Right lobe of liver (tissue), 6 donors: ENCODE results near the gene DCBLD2. TPM values are rescaled to one million over a fixed set of nuclear protein-coding genes. Genes with fewer than 3 reads are reported as not detected.

Experiments used
- ATAC-seq, 4 donors: fragments of 200-7000 bp; cut with Tn5 transposase; one replicate each; pipeline ENCODE4 v1.9.1; 2020; ENCODE audit warnings: mild to moderate bottlenecking in 4 of 4, moderate library complexity in 4 of 4
- DNase-seq, 3 donors: peaks; one replicate each; pipeline ENCODE4 v3.0.0-alpha.2; 2020
- H3K27ac ChIP-seq, 3 donors: fragments of 200-600 bp; one replicate each; pipeline ENCODE4 v1.8.0; 2022
- H3K27me3 ChIP-seq, 2 donors: fragments of 200-600 bp; one replicate each; pipeline ENCODE4 v1.8.0; 2022
- H3K36me3 ChIP-seq, 4 donors: fragments of 200-600 bp; sonication (generic) in 1 of 4; one replicate each; pipeline versions ENCODE4 v1.5.1 to v1.8.0; 2017 to 2022; ENCODE audit warnings: control low read depth in 1 of 4
- H3K4me1 ChIP-seq, 4 donors: fragments of 200-600 bp; sonication (generic) in 1 of 4; one replicate each; pipeline versions ENCODE4 v1.5.1 to v1.8.0; 2017 to 2022; ENCODE audit warnings: control low read depth in 1 of 4
- H3K4me3 ChIP-seq, 3 donors: fragments of 200-600 bp; one replicate each; pipeline ENCODE4 v1.8.0; 2022
- H3K9me3 ChIP-seq, 4 donors: fragments of 200-600 bp; sonication (generic) in 1 of 4; one replicate each; pipeline versions ENCODE4 v1.5.1 to v1.8.0; 2017 to 2022; ENCODE audit warnings: control low read depth in 1 of 4
- CTCF ChIP-seq, 4 donors: fragments of 200-600 bp in 3 of 4; fragments of 450-650 bp in 1 of 4; IDR thresholded peaks; one replicate each; pipeline versions ENCODE4 v1.5.1 to v1.8.0; 2016 to 2022; ENCODE audit warnings: antibody characterized with exemption in 4 of 4, mild to moderate bottlenecking in 2 of 4
- POLR2A ChIP-seq: fragments of 450-650 bp; IDR thresholded peaks from one replicate; pipeline ENCODE4 v1.6.1; 2017; ENCODE audit warnings: antibody characterized with exemption, mild to moderate bottlenecking
- WGBS: methylation state at CpG from one replicate; pipeline ENCODE4 v1.1.6; 2018; ENCODE audit warnings: low coverage, low lambda C conversion rate; ENCODE audit not compliant: insufficient coverage; ENCODE audit errors: missing lambda C conversion rate; 5-methylcytosine and 5-hydroxymethylcytosine counted together
- intact Hi-C, 2 donors: fragments of 100-400 bp; cut with DNase I; formaldehyde crosslinking; loops; one replicate each; pipeline versions ENCODE4 v1.11.2 to v1.14.1; 2022
- total RNA-seq, 6 experiments: library from RNA; depleted of rRNA in 2 of 6; stranded (reverse); fragments of >200 nt in 2 of 6; fragmentation: NEBNext Ultra II Directional in 3 of 6; extraction: Animal tissue kit (Norgen Biotek cat#: 25700) in 3 of 6; gene quantifications; one replicate each; pipeline versions ENCODE4 v1.1.0 to v1.2.4, GENCODE V29; 2016 to 2023
- donor health status: DM: no; HTN: yes; CAD: no.
- donor health status: DM: no; HTN: no; CAD: no.
- donor health status: DM: no; HTN: no; CAD: no.
- donor health status: DM: no; HTN: yes; CAD: no.
- donor health status: DM: no; HTN: yes; CAD: no.

DCBLD2 gene
- total RNA-seq, 6 experiments from 2014 or later = 8.1 to 11.3 (median 10.6) TPM

- no peaks in the 10 kb centered on the region for H3K4me1 ChIP-seq
- DNase-seq = no peak
- H3K36me3 ChIP-seq = no peaks in the 10 kb centered on the region
- no peak overlapping the region for H3K27ac ChIP-seq
- intact Hi-C loops = no loop called here
- no peaks in the 10 kb centered on the region for H3K27me3 ChIP-seq
- H3K9me3 ChIP-seq = no peaks in the 10 kb centered on the region
- 90% methylated on average over 1 of the region's 1 CpG for WGBS
- H3K4me3 ChIP-seq = no peak overlapping the region
- no peak for ATAC-seq
- TF ChIP-seq CTCF (IDR thresholded peaks at IDR 0.05) (no peak), POLR2A (no peak)
Observed at GRCh38 chr3:98829246-98829832, 72.2 kb downstream of the DCBLD2 start.

GRCh38 chr3:98827221-98827920, 74.1 kb downstream of the DCBLD2 start:
- Histone ChIP-seq H3K27me3 (no peaks in the 10 kb centered on the region), H3K4me1 (no peaks in the 10 kb centered on the region), H3K9me3 (no peaks in the 10 kb centered on the region), H3K27ac (no peak overlapping the region), H3K4me3 (no peak overlapping the region), H3K36me3 (no peaks in the 10 kb centered on the region)
- intact Hi-C loops = no loop called here
- DNase-seq (no peak), ATAC-seq (no peak)
- no peak for TF ChIP-seq CTCF (IDR thresholded peaks at IDR 0.05)
- TF ChIP-seq POLR2A = no peak
- WGBS = 71% methylated on average over 1 of the region's 1 CpG

- Histone ChIP-seq H3K27me3 (no peaks in the 10 kb centered on the region), H3K27ac (no peak overlapping the region), H3K4me3 (no peak overlapping the region), H3K4me1 (no peaks in the 10 kb centered on the region), H3K36me3 (no peaks in the 10 kb centered on the region), H3K9me3 (no peaks in the 10 kb centered on the region)
- WGBS = 76% methylated on average over 3 of the region's 3 CpGs
- intact Hi-C loops = no loop called here
- TF ChIP-seq POLR2A = no peak
- no peak for TF ChIP-seq CTCF (IDR thresholded peaks at IDR 0.05)
- DNase-seq (no peak), ATAC-seq (no peak)
Observed at GRCh38 chr3:98826126-98826525, 75.4 kb downstream of the DCBLD2 start.

GRCh38 chr3:98824256-98824655, 77.2 kb downstream of the DCBLD2 start:
- H3K36me3 ChIP-seq = peaks cover 0 to 3% (median 0%) of the 10 kb centered on the region in 4 donors
- ATAC-seq = no peak
- intact Hi-C loops = no loop called here
- TF ChIP-seq POLR2A (no peak), CTCF (IDR thresholded peaks at IDR 0.05) (no peak)
- H3K27ac ChIP-seq = no peak overlapping the region
- WGBS = 100% methylated on average over 3 of the region's 6 CpGs
- H3K4me3 ChIP-seq = no peak overlapping the region
- DNase-seq = no peak
- H3K9me3 ChIP-seq = no peaks in the 10 kb centered on the region
- H3K27me3 ChIP-seq = no peaks in the 10 kb centered on the region
- no peaks in the 10 kb centered on the region for H3K4me1 ChIP-seq
